ENCODE measurements around the gene PLA2G2D. TPM values are rescaled to one million over a fixed set of nuclear protein-coding genes. Genes with fewer than 3 reads are reported as not detected.

Gene PLA2G2D
- total RNA-seq, 1 experiment from 2014 or later, result not detected

GRCh38 chr1:20114021-20114648 lies 5.2 kb downstream of the PLA2G2D start:
- DNase-seq (ENCODE audit: low spot score), result no peak

DNA sequence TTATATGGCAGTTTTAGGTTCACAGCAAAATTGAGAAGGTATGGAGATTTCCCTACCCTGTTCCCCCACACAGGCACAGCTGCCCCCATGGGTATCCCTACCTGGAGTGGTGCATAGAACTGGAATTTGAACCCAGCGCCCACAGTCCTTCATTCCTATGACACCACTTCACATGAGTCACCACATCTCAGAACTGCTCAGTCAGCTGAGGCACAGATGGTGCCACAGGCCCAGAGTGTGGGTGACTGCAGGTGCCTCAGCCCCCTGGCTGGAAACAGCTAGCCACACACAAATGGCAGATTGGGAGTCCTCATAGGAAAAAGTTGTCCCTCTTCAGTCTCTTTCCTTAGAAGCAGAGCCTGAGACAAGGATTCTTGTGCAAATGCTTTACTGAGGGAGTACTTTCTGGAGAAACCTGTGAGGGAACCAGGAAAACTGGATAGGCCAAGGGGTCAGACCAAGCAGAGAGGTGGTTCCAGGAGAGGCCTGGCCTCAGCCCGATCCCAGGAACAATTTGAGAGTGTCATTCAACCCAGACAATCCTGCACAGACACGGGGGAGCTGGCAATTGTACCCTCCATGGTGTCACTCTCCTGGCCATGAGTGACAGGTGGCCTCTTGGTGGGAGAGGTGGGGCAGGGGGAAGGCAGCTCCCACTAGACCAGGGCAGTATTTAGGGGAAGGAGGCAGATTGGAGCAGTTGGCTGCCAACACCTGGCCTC lies 6.9 kb downstream of the PLA2G2D start:
- no peak for DNase-seq (ENCODE audit: low spot score)

GRCh38 chr1:20111452-20111851 lies 7.9 kb downstream of the PLA2G2D start:
- DNase-seq (ENCODE audit: low spot score), result no peak

DNA sequence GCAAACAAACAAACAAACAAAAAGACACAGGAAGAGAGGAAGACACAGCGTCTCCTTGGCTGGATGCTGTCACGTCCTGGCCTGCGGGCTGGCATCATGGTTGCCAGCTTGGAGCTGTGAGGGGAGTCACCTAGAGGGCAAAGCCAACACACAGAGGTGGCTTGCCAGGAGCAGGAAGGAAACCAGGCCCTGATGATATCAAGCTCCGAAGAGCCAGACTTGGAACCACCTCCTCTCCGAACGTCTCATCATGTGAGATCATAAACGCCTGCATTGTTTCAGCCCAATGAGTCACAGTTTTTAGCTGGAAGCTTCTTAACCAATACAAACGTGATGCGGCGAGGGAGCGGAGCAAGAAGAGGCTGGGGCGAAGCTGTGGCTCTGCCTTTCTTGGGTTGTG lies 8.7 kb downstream of the PLA2G2D start:
- DNase-seq (ENCODE audit: low spot score), result peak; percentile 55

DNA sequence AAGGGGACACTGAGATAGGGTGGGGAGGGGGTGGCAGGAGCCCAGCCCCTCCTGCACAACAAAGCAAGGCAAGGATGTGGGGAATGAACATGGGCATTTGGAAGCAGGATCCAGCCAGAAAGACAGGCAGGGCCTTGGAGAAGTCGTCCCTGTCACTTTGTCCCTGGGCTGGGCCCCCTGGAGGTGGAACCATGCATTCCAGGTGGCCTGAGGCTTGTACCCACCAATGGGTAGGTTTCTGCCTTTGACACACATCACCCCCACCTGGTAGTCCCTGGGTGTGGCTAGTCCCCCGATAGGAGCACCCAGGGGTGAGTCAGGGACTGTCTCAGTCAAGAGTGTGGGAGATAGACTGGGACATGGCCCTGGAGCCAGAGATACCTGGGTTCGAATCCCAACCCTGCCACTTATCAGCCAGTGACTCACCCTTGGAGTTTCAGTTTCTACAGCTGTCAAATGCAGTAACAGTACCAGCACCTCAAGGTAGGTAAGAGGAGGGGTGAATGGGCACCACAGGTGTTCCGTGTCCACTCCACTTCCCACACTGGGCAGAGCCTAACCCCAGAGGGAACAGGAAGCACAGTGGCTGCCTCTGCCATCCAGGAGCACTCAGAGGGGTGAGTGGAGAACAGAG lies 10.0 kb downstream of the PLA2G2D start:
- no peak for DNase-seq (ENCODE audit: low spot score)

- no peak for DNase-seq (ENCODE audit: low spot score)
These were observed 10.8 kb downstream of the PLA2G2D start for GRCh38 chr1:20108366-20109123.

GRCh38 chr1:20107796-20108195 lies 11.5 kb downstream of the PLA2G2D start:
- no peak for DNase-seq (ENCODE audit: low spot score)

DNA sequence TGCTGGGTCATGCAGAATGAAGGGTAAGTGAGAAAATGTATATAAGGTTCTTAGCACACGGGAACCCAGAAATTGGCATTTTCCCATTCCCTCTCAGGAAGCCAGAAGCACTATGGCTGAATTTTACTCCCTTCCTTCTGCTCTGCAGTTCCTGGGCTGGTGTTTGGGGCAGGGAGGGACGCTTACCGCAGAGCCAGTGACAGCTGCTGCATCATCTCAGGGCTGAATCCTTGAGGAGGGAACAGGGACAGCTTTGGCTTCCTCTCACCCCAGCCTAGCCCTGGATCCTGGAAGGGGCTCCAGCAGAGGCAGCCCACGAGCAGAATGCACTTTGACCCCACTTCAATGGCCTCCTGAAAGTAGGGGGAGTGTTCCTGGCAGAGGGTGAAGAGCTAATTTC lies 12.0 kb downstream of the PLA2G2D start:
- DNase-seq (ENCODE audit: low spot score), result no peak

GRCh38 chr1:20105856-20106255 lies 13.5 kb downstream of the PLA2G2D start:
- no peak for DNase-seq (ENCODE audit: low spot score)

- no peak for DNase-seq (ENCODE audit: low spot score)
These were observed 16.5 kb downstream of the PLA2G2D start for GRCh38 chr1:20102875-20103274.

GRCh38 chr1:20100632-20101355 lies 18.5 kb downstream of the PLA2G2D start:
- peak; percentile 33 for DNase-seq (ENCODE audit: low spot score)

GRCh38 chr1:20099533-20099932 lies 19.8 kb downstream of the PLA2G2D start:
- DNase-seq (ENCODE audit: low spot score), result no peak

DNA sequence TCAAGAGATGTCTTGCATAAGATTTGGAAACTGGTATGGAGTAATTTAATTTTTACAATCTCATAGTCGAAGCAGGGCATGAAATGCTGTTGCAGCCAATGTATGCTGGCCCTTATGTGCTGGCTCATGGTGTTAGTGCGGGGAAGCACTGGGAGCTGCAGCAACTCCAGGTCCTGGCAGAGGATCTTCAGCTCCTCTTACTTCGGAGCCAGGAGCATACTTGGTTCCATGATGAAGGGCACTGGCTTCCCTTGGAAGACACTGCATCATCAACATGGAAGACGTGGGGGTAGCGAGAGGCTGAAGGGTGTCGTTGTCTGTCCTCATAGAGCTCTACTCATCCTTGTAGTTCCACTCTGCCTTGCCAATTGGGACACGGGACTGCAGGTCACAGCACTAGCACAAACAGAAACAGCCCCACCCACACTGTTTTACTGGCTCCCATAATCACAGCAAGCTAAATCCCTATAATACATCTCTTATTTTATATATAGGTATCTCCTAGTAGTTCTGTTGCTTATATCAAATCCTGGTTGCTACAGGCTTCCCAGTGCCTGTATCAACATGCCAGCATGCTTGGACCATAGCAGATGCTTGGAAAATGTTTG lies 22.4 kb downstream of the PLA2G2D start:
- DNase-seq (ENCODE audit: low spot score), result no peak

DNA sequence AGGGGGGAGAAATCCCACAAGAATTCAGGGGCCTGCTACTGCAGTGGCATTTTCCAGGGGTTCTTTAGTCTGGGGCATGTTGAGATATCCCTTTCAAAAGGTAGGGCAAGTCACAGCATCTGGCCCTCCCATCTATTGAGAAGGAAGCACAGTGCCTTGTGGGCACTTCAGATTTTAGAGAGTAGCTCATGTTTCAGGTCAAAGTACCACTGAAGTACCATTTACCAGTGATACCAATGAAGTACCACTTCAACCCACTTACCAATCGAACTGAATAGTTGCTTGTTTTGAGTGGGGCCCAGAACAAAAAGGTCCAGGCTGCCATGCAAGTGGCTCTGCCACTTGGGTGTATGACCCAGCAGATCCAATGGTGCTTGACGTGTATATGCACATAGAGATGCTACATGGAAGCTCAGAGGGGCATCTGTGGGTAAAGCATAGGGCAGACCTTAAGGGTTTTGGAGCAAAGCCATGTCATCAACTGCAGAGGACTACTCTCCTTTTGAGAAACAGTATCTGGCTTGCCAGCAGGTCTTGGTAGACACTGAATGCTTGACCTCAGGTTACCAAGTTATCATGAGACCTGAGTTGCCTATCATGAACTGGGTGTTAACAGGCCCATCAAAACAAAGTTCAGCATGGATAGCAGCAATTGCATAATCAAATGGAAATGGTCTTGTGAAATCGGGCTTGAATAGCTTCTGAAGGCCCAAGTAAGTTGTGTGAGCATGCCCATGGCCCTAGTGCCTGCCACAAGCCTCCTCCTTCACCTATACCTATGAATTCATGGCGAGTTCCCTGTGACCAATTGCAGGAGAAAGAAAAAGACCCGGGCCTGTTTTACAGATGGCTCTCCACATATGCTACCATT lies 23.5 kb downstream of the PLA2G2D start:
- DNase-seq (ENCODE audit: low spot score), result no peak

GRCh38 chr1:20093940-20094391 lies 25.4 kb downstream of the PLA2G2D start:
- no peak for DNase-seq (ENCODE audit: low spot score)

- no peak for DNase-seq (ENCODE audit: low spot score)
These were observed 26.0 kb downstream of the PLA2G2D start for GRCh38 chr1:20093303-20093702.

GRCh38 chr1:20090641-20091040 lies 28.7 kb downstream of the PLA2G2D start:
- DNase-seq (ENCODE audit: low spot score), result no peak

- DNase-seq (ENCODE audit: low spot score), result no peak
These were observed 29.2 kb downstream of the PLA2G2D start for GRCh38 chr1:20090119-20090518.

- DNase-seq (ENCODE audit: low spot score), result no peak
These were observed 29.8 kb downstream of the PLA2G2D start for GRCh38 chr1:20089328-20090077.
